HG03064 (cell line): Measurements from ENCODE around the gene ALDH3A2.
A peak's percentile ranks its signal among the peaks of the same experiment; 100 is the strongest.

Source experiments
- ATAC-seq: cut with Tn5 transposase; IDR thresholded peaks from one replicate; pipeline ENCODE4 v1.9.1; 2021; ENCODE audit warnings: low read depth; ENCODE audit not compliant: unreplicated experiment

The ALDH3A2 gene

DNA sequence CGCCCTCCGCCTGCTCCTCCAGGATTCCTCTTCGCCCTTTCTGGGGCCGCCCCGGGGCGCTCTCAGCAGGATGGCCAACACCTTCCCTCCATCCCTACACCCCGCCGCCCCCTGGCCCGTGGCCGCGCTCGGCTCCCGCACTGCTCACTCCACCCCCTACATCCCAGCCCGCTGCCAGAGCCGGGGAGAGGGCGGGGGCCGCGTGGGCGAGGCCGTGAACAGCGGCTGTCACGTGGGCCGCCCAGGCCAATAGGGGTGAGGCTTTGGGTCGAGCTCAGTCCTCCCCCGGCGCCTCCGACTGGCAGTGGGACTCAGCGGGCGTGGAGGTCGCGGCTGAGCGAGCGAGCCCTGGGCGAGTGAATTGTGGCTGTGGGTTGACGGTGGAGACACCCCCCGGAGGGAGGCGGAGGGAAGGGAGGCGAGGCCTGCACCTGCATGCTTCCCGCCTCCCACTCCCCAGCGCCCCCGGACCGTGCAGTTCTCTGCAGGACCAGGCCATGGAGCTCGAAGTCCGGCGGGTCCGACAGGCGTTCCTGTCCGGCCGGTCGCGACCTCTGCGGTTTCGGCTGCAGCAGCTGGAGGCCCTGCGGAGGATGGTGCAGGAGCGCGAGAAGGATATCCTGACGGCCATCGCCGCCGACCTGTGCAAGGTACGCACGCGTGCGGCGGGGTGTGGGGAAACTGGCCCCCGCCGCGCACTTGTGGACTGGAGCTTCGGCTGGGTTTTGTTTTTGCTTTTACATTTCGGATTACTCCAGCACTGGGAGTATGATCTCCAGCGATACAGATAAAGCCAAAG is at the start of gene ALDH3A2:
Gene ALDH3A2, plus strand, starts transcription at position 277 of the 799 bp plus-strand sequence. Its CDS starts 221 bp downstream, at position 498.
- ATAC-seq: peak; percentile 91

DNA sequence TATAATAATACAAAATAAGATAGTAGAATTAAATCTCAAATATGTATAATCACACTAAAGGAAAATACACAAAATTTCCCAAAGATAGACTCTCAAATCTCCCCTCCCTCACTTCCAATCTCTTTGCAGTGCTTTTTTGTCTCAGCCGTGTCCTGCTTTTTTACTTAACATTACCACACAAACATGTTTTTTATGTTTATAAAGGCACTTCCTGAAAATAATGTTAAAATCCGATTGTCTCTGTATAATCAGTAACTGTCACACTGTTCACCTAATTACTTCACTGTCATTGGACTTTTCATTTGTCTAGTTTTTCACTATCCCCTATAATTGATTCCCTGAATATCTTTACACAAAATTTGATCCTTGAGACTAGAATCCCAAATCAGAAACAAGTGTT is 38.2 kb upstream of the ALDH3A2 start:
- ATAC-seq: no peak

DNA sequence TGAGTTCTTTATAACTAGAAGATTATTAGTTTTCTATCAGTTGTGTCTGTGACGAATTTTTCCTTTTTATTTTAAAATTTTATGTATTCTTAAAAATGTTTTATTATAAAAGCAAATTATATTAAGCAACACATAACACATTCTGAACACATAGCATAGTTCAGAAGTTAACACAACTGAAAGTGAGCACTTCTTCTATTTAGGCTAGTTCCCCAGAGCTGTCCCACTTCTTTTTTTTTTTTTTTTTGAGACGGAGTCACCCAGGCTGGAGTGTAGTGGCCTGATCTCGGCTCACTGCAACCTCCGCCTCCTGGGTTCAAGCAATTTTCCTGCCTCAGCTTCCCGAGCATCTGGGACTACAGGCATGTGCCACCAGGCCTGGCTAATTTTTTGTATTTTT is 37.7 kb upstream of the ALDH3A2 start:
- no peak for ATAC-seq

DNA sequence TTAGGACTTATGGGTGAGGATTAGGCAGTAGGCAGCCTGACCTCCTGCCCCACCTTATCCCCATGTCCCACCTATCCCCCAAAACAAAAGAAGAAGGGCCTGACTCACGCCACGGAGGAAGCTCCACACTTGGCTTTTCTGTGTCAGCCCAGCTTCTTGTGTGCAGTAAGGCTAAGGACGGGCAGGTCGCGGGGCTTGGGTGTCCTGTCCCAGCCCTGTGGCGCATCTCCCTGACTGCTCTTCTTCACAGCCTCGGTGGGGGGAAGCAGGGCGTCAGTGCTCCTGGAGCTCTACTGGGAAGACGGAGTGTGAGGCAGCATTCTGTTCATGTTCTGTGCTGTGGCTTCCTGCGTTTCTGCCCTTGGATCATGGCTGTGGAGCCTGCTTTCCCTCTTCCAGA is 34.6 kb upstream of the ALDH3A2 start:
- no peak for ATAC-seq

DNA sequence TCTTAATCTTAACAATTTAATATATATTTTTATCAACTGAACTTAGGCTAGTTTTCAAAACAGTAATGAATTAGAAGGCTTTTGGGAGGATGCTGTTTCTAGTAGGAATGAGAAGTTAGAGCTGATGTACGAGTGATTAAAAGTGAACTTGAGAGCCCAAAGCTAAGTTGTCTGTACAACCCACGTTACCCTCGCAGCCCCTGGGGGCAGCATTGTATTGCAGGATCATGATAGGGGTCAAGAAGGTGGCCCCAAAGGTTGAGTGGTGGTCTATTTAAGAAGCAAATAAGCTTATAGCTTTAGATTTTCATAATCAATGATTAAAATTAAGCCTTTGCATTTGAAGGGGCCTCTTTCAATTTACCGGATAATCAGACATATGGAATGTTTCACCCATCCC is 33.7 kb upstream of the ALDH3A2 start:
- no peak for ATAC-seq

DNA sequence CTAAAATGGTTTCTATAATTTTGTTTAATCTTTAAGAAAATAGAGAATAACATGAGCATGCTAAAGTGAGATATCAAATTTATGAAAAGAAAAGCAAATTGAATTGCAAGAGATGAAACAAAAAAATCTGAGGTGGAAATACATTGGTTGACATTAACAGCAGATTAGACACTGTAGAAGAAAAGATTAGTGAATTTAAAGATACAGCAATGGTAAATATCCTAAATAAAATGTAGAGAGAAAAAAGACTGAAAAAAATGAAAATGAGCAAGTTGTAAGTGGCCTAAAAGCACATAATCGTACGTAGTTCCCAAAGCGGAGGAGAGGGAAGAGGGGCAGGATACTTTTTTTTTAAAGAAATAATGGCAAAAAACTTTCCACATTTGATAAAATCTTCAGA is 30.5 kb upstream of the ALDH3A2 start:
- ATAC-seq: no peak

DNA sequence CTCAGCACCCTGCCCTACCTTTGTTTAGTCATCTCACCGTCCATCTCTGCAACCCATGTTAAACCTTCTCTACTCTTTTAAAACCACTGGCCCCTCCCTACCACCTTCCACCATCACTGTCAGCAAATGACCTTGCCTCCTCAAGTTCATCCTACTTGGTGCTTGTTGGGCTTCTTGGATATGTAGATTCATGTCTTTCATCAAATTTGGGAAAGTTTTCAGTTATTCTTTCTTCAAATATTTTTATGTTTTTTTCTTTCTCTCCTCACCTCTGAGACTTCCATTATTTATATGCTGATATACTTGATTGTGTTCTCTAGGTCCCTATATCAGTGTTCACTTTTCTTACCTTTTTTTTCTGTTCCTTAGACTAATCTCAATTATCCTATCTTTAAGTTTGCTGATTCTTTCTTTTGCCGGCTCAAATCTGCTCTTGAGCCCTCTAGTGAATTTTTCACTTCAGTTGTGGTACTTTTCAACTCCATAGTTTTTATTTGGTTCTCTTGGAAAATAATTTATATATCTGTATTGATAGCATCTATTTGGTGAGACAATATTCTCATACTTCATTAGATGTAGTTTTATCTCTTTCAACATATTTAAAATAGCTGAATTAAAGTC is 28.7 kb upstream of the ALDH3A2 start:
- no peak for ATAC-seq

DNA sequence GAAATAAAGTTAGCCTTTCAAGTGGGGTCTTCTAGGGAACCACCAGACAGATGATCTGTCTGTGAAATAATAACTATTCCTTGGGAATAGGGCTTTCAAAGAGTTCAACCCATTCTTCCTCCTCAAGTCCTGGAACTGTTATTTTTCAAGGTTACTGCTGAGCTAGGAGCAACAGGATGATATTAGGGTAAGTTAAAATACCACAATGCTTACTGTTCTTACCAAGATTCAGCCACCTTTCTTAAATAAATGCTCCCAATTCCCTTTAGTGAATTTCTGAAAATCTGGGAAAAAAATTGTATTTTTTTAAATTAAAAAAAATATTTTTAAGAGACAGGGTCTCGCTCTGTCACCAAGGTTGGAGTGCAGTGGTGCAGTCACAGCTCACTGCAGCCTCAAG is 26.9 kb upstream of the ALDH3A2 start:
- ATAC-seq: no peak

DNA sequence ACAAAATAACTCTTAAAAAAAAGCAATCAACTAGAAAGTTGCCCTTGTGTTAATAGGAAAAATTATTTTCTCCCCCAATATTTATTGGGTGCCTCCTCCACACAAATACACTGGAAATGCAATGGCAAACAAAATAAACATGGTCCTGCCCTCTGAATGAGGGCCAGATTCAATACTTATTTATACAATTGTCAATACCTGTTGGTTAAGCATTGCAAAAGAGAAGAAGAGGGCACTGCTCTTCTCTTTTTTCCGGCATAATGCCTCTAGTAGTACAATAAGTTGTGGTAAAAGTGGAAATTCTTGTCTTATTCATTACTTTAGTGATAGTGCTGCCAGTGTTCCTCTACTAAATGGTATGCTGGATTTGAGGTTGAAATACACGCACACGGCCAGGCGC is 22.5 kb upstream of the ALDH3A2 start:
- no peak for ATAC-seq

DNA sequence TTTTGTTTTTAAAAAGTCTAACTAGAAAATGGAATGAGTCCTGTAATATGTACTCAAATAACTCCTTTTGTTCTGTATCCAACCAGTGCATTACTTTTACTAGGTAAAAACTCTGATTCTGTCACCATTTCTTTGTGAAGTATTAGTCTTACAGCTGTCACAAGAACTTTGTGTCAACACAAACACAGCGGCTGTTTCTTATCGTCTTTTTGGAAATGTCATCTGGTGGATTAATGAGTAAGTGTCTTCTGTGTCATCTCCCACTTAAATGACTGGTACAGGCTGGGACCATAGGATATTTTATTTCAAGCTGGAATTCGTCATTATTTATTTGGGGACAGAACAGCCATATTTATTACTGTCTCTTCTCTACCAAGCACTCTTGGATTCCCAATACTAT is 19.1 kb upstream of the ALDH3A2 start:
- ATAC-seq: no peak

DNA sequence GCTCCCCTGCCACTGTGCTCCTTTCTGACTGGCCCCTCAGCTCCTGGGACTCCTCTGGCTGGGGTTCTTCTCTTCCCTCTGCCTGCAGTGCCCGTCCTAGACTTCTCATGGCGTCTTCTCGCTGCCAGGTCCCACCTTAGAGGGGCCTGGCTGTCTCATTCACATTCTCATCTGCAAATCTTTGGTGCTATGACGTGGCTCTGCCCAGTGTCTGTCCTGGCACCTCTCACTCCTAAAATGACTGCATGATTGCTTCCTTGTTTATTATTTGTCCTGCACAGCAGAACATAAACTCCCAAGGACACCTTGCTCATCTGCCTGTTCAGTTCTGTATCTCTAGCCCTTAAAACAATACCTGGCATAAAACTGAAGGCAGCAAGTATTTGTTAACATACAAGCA is 18.5 kb upstream of the ALDH3A2 start:
- no peak for ATAC-seq

DNA sequence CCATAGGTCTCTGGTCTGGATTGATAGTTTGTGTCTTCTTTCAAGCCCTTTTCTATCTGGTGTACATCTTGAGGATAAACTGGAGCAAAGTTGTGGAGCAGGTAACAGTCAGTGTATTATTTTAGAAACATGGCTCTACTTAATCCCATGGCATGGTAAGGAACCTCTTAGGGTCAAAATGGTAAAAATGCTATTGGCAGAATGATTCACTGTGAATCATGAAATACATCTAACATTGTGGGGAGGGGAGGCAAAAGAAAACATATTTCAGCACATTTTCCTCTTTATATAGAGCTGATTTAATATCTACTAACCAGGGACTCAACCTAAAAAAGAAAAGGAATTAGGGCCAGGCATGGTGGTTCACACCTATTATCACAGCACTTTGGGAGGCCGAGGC is 17.9 kb upstream of the ALDH3A2 start:
- no peak for ATAC-seq

DNA sequence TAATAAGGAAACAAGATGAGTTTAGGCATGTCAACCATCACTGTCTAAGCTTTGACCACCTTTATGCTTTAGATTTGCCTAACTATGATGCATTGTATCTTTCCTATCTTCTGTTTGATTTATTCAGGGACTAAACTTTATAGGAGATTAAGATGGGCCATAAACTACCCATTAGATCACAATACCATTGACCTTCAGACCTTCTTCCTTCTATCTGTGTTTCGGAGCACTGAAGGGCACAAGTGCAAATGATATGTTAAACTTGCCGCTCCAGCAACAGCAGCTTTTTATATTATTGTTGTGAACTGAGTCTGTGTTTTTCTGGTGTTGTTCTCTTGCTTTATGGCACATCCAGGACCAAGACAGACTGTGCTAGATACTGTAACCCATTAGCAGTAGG is 16.6 kb upstream of the ALDH3A2 start:
- no peak for ATAC-seq

DNA sequence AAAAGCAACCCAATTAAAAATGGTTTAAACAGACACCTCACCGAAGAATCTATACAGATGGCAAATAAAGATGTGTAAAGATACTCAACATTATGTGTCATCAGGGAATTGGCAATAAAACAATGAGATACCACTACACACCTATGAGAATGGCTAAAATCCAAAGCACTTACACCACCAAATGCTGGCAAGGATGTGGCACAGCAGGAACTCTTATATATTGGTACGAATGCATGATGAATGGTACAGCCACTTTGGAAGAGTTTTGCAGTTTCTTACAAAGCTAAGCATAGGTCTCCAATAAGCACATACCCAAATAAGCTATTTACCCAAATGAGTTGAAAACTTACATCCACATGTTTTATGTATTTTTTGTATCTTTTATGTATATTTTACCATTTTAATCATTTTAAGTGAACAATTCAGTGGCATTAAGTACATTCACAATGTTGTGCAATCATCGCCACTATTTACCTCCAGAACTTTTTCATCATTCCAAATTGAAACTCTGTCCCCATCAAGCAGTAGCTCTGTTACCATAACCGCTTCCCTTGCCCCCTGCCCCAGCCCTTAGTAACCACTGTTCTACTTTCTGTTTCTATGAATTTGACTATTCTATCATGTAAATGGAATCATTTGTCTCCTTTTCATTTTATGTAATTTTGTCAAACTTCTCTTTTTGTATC is 6.7 kb upstream of the ALDH3A2 start:
- ATAC-seq: no peak

DNA sequence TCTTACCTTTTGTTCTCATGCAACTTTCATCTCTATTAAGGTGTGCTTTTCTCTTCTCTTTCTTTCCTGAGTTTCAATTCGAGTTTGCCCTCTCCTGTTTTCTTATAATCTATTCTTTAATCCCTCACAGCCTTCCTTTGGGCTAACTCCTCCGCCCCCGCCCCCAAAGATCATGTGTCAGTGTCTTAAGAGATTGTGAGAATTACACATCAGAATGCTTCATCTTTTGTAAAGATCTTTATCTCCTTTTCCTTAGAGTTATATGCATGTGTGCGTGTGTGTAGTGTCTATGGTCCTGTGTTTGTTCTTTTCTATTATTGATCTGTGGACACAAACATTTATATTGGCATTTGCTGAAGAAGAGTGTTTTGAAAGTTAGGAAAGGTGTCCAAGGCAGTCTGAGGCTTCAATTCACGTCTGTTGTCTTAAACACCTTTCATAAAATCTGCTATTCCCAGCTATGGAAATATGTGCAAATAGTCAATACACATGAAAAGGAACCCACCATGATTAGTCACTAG is 6.1 kb upstream of the ALDH3A2 start:
- no peak for ATAC-seq

DNA sequence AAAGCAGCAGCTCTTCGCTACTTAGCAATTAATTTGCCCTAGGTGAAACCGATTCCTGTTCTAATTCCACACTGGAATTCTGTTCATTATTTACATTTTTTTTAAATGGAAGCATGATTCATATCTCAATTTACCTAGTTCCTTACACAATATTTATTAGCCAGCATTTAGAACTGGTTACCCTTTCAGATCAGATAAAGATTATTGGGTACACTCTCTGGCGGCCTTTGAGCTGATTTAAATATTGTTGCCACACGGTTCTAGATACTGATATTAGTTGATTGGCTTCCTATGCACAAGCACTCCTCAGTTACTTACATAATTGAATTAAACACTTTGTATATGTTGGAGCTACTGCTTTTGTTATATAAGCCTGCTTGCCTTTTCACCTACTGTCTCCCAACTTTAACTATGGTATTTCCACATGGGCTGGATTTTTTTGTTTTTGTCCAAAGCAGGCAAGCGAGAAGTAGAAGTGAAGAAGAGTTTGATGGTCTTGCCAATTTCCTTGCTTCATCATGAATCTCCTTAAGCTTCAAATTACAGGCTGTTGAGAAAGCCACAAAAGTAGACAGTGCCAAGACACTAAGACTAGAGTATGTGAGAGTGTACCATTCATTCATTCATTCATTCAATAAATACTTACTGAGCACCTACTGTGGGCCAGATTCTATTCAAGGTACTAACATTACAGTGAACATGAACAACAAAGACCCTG is 3.9 kb upstream of the ALDH3A2 start:
- ATAC-seq: no peak

DNA sequence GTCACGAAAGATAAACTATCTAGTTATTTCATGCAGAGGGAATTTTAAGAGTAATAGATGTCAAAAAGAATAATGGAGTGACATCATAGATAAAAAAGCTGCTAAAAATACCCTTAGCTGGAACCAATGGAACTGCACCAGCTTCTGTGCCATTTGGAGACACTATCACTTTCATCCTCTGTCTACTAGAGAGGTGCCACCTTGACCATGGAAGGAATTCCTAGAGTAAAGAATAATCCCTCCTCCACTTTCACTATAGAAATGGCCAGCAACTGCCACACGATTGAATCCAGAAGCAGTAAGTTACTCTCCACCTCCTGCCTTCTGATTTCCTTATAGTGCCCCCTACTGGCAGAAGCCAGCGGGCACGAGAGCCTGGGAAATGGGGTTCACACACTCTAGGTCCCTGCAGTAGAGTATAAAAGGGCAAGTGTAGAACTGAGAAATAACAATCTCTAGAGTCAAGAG is 2.8 kb upstream of the ALDH3A2 start:
- ATAC-seq: no peak

DNA sequence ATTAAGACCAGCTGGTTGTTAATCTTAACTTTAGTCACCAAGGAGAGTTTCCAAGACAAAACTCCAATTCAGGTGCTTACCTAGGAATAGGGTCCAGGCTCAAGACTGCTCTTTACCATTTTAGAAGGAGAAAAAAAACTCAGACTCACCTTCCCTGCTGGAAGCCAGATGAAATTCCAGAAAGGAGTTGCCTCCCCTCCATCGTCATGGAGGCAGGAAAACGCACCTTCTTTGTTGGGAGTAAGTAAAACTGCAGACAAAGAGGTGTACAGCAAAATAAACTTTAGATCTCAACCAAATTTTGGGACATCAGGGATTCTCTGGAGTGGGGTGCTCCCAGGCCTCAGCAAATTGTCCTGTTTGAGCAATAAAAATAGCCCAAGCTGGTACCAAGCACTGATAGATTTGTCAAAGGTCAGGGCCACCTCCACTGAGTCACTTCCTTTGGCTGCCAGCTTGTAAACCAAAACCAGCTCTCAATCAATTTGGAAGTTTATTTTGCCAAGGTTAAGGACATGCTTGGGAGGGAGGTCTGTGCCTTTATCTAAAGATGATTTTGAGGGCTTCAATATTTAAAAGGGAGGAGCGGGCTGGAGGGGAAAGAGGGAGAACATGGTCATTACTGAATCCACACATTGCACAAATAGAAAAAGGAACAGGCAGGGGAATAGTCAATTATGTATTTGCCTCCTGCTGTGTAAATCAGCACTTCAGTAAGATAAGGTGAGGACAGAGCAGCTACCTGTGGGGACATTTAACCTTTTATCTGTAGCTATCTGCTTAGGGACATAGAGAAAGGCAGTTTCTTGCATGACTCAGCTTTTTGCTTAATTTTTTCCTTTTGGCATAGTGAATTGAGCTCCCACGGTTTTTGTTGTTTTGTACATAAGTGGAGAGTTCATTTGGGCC is 1.5 kb upstream of the ALDH3A2 start:
- ATAC-seq: no peak

DNA sequence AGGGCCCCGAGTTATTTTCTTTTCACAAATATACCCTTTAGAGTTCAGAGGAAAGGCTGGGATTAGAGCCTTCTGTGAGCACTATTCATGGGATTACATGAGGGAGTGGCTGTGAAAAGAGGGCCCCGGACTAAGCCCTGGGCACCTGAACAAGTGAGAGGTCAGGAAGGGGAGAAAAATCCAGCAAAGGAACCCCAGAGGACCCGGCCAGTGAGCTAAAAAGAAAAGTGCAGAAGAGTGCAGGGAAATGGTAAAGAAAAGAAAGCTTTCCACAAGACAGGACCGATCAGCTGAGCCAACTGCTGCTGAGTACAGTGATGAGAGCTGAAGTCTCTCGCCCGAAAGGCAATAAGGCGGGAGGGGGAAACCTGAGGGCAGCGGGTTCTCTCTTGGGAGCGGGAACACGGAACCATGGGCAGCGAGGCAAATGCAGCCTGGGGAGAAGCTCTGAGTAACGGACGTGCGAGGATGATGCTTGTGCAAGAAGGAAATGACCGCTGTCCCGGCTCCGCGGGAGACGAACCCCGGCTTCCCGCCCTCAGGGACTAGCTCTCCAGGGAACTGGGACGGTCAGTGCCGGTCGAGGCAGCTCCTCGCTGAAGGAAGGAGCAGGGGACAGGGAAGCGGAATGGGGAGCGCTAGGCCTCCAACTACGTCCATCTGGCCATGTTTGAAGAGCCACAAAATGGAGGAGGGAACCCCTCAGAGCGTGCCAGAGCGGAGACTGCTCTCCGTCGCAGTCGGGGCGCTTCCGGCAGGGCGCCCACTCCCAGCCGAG is 665 bp upstream of the ALDH3A2 start:
- peak; percentile 31 for ATAC-seq
